ENCODE data around the gene CCER1.

Gene CCER1

GRCh38 chr12:90965204-90965603 is 10.2 kb upstream of the CCER1 start:
- no peak for DNase-seq (ENCODE audit: low read depth in 2 of 2)

GRCh38 chr12:90964616-90965015 is 9.6 kb upstream of the CCER1 start:
- no peak for DNase-seq (ENCODE audit: low read depth in 2 of 2)

- DNase-seq (ENCODE audit: low read depth in 2 of 2) = no peak
Measured at GRCh38 chr12:90963946-90964345, 9.0 kb upstream of the CCER1 start.

GRCh38 chr12:90961154-90961553 is 6.2 kb upstream of the CCER1 start:
- no peak for DNase-seq (ENCODE audit: low read depth in 2 of 2)

GRCh38 chr12:90959538-90960139 is 4.7 kb upstream of the CCER1 start:
- no peak for DNase-seq (ENCODE audit: low read depth in 2 of 2)

- no peak for DNase-seq (ENCODE audit: low read depth in 2 of 2)
Measured at GRCh38 chr12:90959032-90959431, 4.1 kb upstream of the CCER1 start.

GRCh38 chr12:90958347-90958746 is 3.4 kb upstream of the CCER1 start:
- DNase-seq (ENCODE audit: low read depth in 2 of 2) = no peak

GRCh38 chr12:90954428-90954827 is 548 bp downstream of the CCER1 start:
- DNase-seq (ENCODE audit: low read depth in 2 of 2) = no peak

GRCh38 chr12:90953956-90954421 is 987 bp downstream of the CCER1 start:
- DNase-seq (ENCODE audit: low read depth in 2 of 2) = no peak

GRCh38 chr12:90951432-90952105 is 3.4 kb downstream of the CCER1 start:
- DNase-seq (ENCODE audit: low read depth in 2 of 2) = no peak

GRCh38 chr12:90947869-90948268 is 7.1 kb downstream of the CCER1 start:
- no peak for DNase-seq (ENCODE audit: low read depth in 2 of 2)

- no peak for DNase-seq (ENCODE audit: low read depth in 2 of 2)
Measured at GRCh38 chr12:90945070-90945649, 9.8 kb downstream of the CCER1 start.

- DNase-seq (ENCODE audit: low read depth in 2 of 2) = no peak
Measured at GRCh38 chr12:90943255-90943654, 11.7 kb downstream of the CCER1 start.

- no peak for DNase-seq (ENCODE audit: low read depth in 2 of 2)
Measured at GRCh38 chr12:90940872-90941499, 14.0 kb downstream of the CCER1 start.

- DNase-seq (ENCODE audit: low read depth in 2 of 2) = no peak
Measured at GRCh38 chr12:90939382-90939781, 15.6 kb downstream of the CCER1 start.

GRCh38 chr12:90938451-90938850 is 16.5 kb downstream of the CCER1 start:
- DNase-seq (ENCODE audit: low read depth in 2 of 2) = no peak

- DNase-seq (ENCODE audit: low read depth in 2 of 2) = no peak
Measured at GRCh38 chr12:90937651-90938050, 17.3 kb downstream of the CCER1 start.

GRCh38 chr12:90936230-90937005 is 18.6 kb downstream of the CCER1 start:
- no peak for DNase-seq (ENCODE audit: low read depth in 2 of 2)

- no peak for DNase-seq (ENCODE audit: low read depth in 2 of 2)
Measured at GRCh38 chr12:90925562-90925961, 29.4 kb downstream of the CCER1 start.

- DNase-seq (ENCODE audit: low read depth in 2 of 2) = no peak
Measured at GRCh38 chr12:90924406-90924805, 30.6 kb downstream of the CCER1 start.

- no peak for DNase-seq (ENCODE audit: low read depth in 2 of 2)
Measured at GRCh38 chr12:90922145-90922627, 32.8 kb downstream of the CCER1 start.

GRCh38 chr12:90921536-90921935 is 33.4 kb downstream of the CCER1 start:
- DNase-seq (ENCODE audit: low read depth in 2 of 2) = no peak

Measured in stimulated activated CD4-positive, alpha-beta T cell treated with anti-CD3 and anti-CD28 coated beads, Interleukin-1b, Interleukin-23, amount 100 ng/mL, for 4 hours (primary cell).